Sigmoid colon (tissue), 7 donors: ENCODE data around the gene STAG3. TPM values are rescaled to one million over a fixed set of nuclear protein-coding genes. Genes with fewer than 3 reads are reported as not detected.
A peak's percentile ranks its signal among the peaks of the same experiment; 100 is the strongest.
"Not testable (repeated sequence)": the region's sequence is repeated elsewhere in the genome, so short reads cannot be mapped to it uniquely, and the experiment has no call there.

Source experiments
- DNase-seq: peaks from one replicate; pipeline ENCODE4 v3.0.0-alpha.2; 2019
- H3K27ac ChIP-seq, 4 donors: fragments of 200-600 bp; sonication (generic); one replicate each; pipeline ENCODE4 v1.5.1; 2016 to 2019; ENCODE audit warnings: mild to moderate bottlenecking in 1 of 4
- H3K27me3 ChIP-seq, 3 donors: fragments of 200-600 bp; sonication (generic); one replicate each; pipeline ENCODE4 v1.5.1; 2019; ENCODE audit warnings: mild to moderate bottlenecking in 1 of 3
- H3K36me3 ChIP-seq, 4 donors: fragments of 200-600 bp; sonication (generic); one replicate each; pipeline ENCODE4 v1.5.1; 2016 to 2019
- H3K4me1 ChIP-seq, 4 donors: fragments of 200-600 bp; sonication (generic); one replicate each; pipeline ENCODE4 v1.5.1; 2017 to 2019
- H3K4me3 ChIP-seq, 4 donors: fragments of 200-600 bp; sonication (generic); one replicate each; pipeline ENCODE4 v1.5.1; 2017 to 2019; ENCODE audit warnings: mild to moderate bottlenecking in 2 of 4, moderate library complexity in 1 of 4
- H3K9me3 ChIP-seq, 4 donors: fragments of 200-600 bp in 3 of 4; sonication (generic) in 3 of 4; one replicate each; pipeline versions ENCODE4 v1.5.1 to v1.6.1; 2013 to 2019
- EP300 ChIP-seq, 4 donors: sonication (generic); formaldehyde crosslinking; IDR thresholded peaks; one replicate each; pipeline ENCODE4 v1.6.1; 2017; ENCODE audit warnings: antibody characterized with exemption in 4 of 4
- POLR2A ChIP-seq, 2 donors: fragments of 450-650 bp; IDR thresholded peaks; one replicate each; pipeline ENCODE4 v1.6.1; 2016; ENCODE audit warnings: antibody characterized with exemption in 2 of 2, mild to moderate bottlenecking in 2 of 2, moderate library complexity in 2 of 2
- POLR2AphosphoS5 ChIP-seq, 4 donors: sonication (generic); formaldehyde crosslinking; IDR thresholded peaks; one replicate each; pipeline ENCODE4 v1.6.1; 2017; ENCODE audit warnings: antibody characterized with exemption in 4 of 4
- whole genome bisulfite sequencing, 2 donors: extraction: QIAGEN DNeasy Blood & Tissue Kit; methylation state at CpG; one replicate each; pipeline ENCODE4 v1.1.7; 2013; 5-methylcytosine and 5-hydroxymethylcytosine counted together
- intact Hi-C: fragments of 100-400 bp; cut with DNase I; formaldehyde crosslinking; loops from one replicate; pipeline ENCODE4 v1.15.1; 2023
- polyA plus RNA-seq, 3 donors: library from polyadenylated mRNA; stranded (reverse); fragments of 200-250 nt; gene quantifications; one replicate each; pipeline ENCODE4 v1.2.3, GENCODE V29; 2013
- total RNA-seq, 4 donors: library from RNA; depleted of rRNA; stranded (reverse); fragments of >200 nt; gene quantifications; one replicate each; pipeline ENCODE4 v1.1.0, GENCODE V29; 2016
- TF ChIP-seq, protein P1 (sequence below), 4 experiments: fragments of 450-650 bp in 3 of 4; fragments of 200-600 bp in 1 of 4; IDR thresholded peaks; one replicate each; pipeline ENCODE4 v1.5.1; 2016 to 2019; ENCODE audit warnings: antibody characterized with exemption in 4 of 4, mild to moderate bottlenecking in 3 of 4, moderate library complexity in 2 of 4
- donor health status: healthy with polysubstance abuse.
- donor health status: Bipolar disorder and iron deficiency.
- donor health status: healthy.

The STAG3 gene
- total and polyA plus RNA-seq, 7 donors: 0.14 to 32.6 (median 0.92) TPM; not detected in 2

DNA sequence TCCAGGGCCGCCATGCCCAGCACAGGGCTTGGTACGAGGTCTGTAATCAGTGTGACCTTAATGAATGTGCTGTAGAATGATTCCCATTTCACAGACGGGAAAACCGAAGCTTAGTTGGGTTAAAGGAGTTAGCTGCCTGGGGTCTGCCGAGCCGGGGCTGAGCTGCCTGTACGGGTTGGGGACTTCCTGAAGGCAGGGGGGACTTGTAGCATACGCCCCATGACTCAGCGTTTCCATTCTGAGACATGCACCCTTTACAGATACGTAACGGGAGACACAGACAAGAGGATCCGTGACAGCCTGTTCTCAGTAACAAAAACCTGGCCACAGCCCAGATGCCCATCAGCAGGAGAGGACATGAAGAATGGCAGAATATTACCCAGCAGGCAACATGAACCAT lies 65.7 kb downstream of the STAG3 start:
- H3K4me3 ChIP-seq, H3K27ac ChIP-seq, H3K27me3 ChIP-seq, DNase-seq, H3K36me3 ChIP-seq, intact Hi-C loops, H3K4me1 ChIP-seq, H3K9me3 ChIP-seq: not testable (repeated sequence)
- WGBS, 2 donors: 71 to 79% methylated on average over 12 of the region's 12 CpGs

DNA sequence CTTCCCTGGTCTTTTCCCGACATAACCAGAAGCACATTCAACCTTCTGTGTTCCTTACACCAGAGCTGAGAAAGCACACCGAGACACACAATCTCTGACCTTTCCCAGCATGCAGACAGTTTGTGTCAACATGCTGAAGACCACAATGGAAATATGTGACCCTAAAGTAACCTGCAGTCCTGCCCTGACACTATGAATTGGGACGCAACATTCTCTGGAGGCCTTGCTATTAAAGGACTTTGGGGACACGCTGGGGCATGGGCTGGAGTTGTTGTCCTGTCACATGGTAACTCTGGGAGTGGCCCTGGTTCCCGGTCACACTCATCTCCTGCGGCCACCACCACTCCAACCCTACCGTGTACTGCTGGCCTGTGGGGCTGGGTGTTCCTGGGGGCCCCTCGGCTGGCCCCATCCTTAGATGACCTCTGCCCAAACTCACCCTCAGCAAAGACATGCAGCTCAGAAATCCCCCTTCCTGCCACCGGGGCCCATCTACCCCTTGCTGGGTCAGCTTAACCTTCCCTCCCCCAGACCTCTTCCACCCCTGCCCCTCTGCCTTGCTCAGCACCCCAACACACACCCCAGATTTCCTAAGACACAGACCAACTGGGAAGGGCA lies 67.4 kb downstream of the STAG3 start:
- peak in 1 of 4 donors; percentile 14 for TF ChIP-seq POLR2AphosphoS5 (IDR thresholded peaks at IDR 0.05)
- H3K27ac ChIP-seq: peak overlapping the region in 1 of 4 donors; percentile 14
- H3K4me1 ChIP-seq, H3K4me3 ChIP-seq, H3K9me3 ChIP-seq, H3K27me3 ChIP-seq, DNase-seq, H3K36me3 ChIP-seq, intact Hi-C loops: not testable (repeated sequence)
- 80 to 83% methylated on average over 9 of the region's 9 CpGs for WGBS, 2 donors

DNA sequence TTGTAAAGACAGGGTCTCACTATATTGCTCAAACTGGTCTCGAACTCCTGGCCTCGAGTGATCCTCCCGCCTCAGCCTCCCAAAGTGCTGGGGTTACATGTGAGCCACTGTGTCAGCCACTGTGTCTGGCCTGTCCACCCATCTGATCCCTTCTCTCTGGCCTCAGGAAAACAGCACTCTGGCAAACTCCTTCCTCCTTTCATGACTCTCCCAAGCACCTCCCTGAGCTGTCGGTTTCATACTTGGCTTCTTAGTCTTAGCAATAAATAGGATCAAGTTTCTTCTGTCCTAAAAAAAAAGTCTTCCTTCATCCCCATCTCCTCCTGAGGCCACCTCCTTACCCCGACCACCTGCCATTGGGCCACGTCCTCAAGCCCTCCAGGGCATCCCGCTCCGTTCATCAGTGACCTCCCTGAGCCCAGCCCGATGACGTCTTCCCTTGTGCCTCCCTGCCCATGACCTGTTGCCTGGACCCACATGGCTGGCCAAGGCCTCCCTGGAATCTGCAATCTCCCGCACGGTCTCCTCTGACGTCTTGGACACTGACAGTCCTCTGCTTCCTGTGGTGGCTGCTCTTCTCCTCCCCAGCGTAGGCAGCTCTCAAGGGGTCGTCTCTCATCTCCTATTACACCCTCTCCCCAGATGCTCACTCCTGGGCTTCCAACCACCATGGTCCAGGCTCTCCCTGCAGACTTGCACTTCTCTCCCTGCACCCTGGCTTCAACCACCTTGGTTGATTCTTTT lies 68.6 kb downstream of the STAG3 start:
- DNase-seq, H3K4me1 ChIP-seq, H3K27me3 ChIP-seq, H3K27ac ChIP-seq, H3K4me3 ChIP-seq, intact Hi-C loops, H3K36me3 ChIP-seq, H3K9me3 ChIP-seq: not testable (repeated sequence)
- WGBS, 2 donors: 90 to 95% methylated on average over 15 of the region's 15 CpGs

DNA sequence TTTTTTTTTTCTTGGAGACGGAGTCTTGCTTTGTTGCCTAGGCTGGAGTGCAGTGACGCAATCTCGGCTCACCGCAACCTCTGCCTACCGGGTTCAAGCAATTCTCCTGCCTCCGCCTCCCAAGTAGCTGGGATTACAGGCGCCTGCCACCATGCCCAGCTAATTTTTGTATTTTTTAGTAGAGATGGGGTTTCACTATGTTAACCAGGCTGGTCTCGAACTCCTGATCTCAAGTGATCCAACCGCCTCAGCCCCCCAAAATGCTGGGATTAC lies 69.1 kb downstream of the STAG3 start:
- H3K4me3 ChIP-seq, intact Hi-C loops, H3K36me3 ChIP-seq, H3K4me1 ChIP-seq, H3K27ac ChIP-seq, DNase-seq, H3K9me3 ChIP-seq, H3K27me3 ChIP-seq: not testable (repeated sequence)
- 97 to 98% methylated on average over 9 of the region's 9 CpGs for WGBS, 2 donors

DNA sequence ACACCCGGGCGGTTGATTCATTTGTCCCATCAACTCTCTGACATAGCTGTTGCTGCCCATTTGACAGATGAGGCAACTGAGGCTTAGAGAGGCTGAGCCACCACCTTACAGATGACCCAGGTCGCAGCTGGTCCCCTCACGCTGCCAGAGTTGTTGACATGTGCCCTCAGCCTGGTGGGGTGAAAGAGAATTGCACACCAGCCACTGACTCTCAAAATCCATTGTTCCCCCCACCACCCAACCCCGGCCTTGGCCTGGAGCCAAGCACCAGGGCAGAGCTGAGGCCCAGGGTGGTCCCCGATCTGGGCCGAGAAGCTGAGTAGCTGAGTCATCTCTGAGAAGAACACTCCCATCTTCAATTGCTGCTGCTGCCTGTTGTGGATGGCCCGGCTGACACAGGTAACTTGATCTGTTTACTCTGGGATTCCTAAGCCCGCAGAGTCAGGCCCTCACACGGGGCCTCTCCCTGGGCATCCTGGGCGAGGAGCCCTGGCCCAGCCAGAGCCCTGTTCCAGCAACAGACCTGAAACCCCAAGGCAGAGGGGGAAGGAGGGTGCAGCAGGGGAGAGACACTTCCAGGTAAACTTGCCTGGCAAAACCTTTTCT lies 69.5 kb downstream of the STAG3 start:
- DNase-seq: no peak
- WGBS, 2 donors: 41 to 55% methylated on average over 11 of the region's 11 CpGs
- no peaks in the 10 kb centered on the region for H3K9me3 ChIP-seq
- no peak overlapping the region for H3K27ac ChIP-seq
- no peaks in the 10 kb centered on the region for H3K36me3 ChIP-seq
- TF ChIP-seq POLR2A (IDR thresholded peaks at IDR 0.05): no peak
- TF ChIP-seq, protein P1, sequence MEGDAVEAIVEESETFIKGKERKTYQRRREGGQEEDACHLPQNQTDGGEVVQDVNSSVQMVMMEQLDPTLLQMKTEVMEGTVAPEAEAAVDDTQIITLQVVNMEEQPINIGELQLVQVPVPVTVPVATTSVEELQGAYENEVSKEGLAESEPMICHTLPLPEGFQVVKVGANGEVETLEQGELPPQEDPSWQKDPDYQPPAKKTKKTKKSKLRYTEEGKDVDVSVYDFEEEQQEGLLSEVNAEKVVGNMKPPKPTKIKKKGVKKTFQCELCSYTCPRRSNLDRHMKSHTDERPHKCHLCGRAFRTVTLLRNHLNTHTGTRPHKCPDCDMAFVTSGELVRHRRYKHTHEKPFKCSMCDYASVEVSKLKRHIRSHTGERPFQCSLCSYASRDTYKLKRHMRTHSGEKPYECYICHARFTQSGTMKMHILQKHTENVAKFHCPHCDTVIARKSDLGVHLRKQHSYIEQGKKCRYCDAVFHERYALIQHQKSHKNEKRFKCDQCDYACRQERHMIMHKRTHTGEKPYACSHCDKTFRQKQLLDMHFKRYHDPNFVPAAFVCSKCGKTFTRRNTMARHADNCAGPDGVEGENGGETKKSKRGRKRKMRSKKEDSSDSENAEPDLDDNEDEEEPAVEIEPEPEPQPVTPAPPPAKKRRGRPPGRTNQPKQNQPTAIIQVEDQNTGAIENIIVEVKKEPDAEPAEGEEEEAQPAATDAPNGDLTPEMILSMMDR (IDR thresholded peaks at IDR 0.05): no peak
- TF ChIP-seq EP300 (IDR thresholded peaks at IDR 0.05): no peak
- TF ChIP-seq POLR2AphosphoS5 (IDR thresholded peaks at IDR 0.05): no peak
- H3K4me1 ChIP-seq: peaks cover 0 to 6% (median 0%) of the 10 kb centered on the region in 4 donors
- no peak overlapping the region for H3K4me3 ChIP-seq
- intact Hi-C loops: no loop called here
- H3K27me3 ChIP-seq: no peaks in the 10 kb centered on the region

DNA sequence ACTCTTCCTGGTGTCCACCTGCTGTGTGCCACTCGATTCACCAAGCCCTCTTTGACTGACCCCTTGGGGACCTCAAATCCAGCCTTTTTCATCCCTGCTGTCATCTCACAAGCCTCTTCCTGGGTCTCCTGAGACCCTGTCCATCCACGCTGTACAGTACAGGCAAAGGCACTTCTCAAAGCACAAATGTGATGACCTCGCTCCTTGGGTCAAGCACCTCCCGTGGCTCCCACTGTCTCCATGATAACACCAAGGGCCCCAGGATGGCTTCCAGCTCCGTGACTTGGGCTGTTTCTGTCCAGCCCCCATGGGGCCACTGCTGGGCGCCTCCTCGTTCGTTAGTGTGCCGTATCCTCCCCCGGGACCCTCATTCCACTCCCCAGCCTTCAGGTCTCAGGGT lies 70.8 kb downstream of the STAG3 start:
- TF ChIP-seq POLR2A (IDR thresholded peaks at IDR 0.05) (no peak), POLR2AphosphoS5 (IDR thresholded peaks at IDR 0.05) (no peak), EP300 (IDR thresholded peaks at IDR 0.05) (no peak)
- Histone ChIP-seq H3K9me3 (no peaks in the 10 kb centered on the region), H3K36me3 (no peaks in the 10 kb centered on the region), H3K4me1 (peaks cover 0 to 5% (median 0%) of the 10 kb centered on the region in 4 donors), H3K27me3 (no peaks in the 10 kb centered on the region), H3K4me3 (no peak overlapping the region), H3K27ac (no peak overlapping the region)
- intact Hi-C loops: no loop called here
- 88 to 92% methylated on average over 10 of the region's 10 CpGs for WGBS, 2 donors
- DNase-seq: no peak

DNA sequence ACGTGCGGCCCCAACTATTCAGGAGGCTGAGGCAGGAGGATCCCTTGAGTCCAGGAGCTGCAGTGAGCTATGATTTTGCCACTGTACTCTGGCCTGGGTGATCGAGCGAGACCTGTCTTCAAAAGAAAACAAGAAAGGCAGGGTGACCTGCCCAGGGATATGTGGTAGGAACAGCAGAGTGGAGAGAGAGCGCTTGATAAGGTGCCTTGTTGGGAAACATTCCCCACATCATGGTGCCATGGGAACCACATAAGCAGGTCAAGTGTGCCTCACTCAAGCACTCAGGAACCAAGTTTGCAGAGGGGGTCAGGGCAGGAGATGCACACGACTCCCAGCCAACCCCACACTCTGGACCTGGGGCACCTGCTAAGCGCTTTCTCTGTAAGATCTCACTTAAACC lies 79.3 kb downstream of the STAG3 start:
- WGBS, 2 donors: 96% methylated on average over 7 of the region's 7 CpGs
- no peaks in the 10 kb centered on the region for H3K9me3 ChIP-seq
- no peaks in the 10 kb centered on the region for H3K36me3 ChIP-seq
- intact Hi-C loops: no loop called here
- H3K27ac ChIP-seq: no peak overlapping the region
- H3K4me3 ChIP-seq: no peak overlapping the region
- DNase-seq: no peak
- H3K4me1 ChIP-seq: no peaks in the 10 kb centered on the region
- no peaks in the 10 kb centered on the region for H3K27me3 ChIP-seq
- TF ChIP-seq EP300 (IDR thresholded peaks at IDR 0.05): no peak
- TF ChIP-seq POLR2A (IDR thresholded peaks at IDR 0.05): no peak
- no peak for TF ChIP-seq POLR2AphosphoS5 (IDR thresholded peaks at IDR 0.05)
- TF ChIP-seq, protein P1 (IDR thresholded peaks at IDR 0.05): no peak

DNA sequence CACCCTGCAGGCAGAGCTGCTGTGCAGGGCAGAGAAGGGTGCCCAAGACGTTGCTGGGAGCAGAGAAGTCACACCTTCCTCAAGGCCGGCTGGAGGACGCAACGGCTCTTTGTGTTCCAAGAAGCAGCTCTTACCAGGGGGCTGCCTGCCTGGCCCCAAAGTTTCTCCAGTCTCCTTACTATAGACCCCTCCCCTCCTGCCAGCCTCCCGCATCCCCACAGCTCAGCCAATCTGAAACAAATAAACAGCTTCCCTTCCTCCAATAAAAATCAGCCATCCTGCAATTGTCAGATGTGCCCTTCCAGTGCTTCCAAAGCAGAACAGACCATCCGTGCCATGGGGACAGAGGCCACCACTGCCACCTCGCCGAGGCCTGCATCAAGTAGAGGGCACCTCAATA lies 82.3 kb downstream of the STAG3 start:
- H3K4me1 ChIP-seq, H3K27ac ChIP-seq, DNase-seq, H3K9me3 ChIP-seq, H3K27me3 ChIP-seq, H3K4me3 ChIP-seq, H3K36me3 ChIP-seq, intact Hi-C loops: not testable (repeated sequence)
- WGBS, 2 donors: 89 to 92% methylated on average over 8 of the region's 8 CpGs

DNA sequence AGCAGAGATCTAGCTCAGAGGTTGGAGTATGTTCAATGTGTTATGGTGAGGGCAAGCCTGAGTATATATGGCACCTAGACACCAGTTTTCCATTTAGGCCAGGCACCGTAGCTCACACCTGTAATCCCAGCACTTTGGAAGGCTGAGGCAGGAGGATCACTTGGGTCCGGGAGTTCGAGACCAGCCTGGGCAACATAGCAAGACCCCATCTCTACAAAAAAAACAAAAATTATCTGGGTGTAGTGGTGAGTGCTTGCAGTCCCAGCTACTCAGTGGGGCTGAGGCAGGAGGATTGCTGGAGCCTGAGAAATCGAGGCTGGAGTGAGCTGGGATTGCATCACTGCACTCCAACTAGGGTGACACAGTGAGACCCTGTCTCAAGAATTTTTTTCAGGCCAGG lies 85.2 kb downstream of the STAG3 start:
- H3K27ac ChIP-seq, DNase-seq, H3K36me3 ChIP-seq, H3K4me3 ChIP-seq, intact Hi-C loops, H3K4me1 ChIP-seq, H3K9me3 ChIP-seq, H3K27me3 ChIP-seq: not testable (repeated sequence)
- 96 to 98% methylated on average over 4 of the region's 4 CpGs for WGBS, 2 donors
